Keratinocyte (primary cell): ENCODE data around the gene HOXD11. TPM values are rescaled to one million over a fixed set of nuclear protein-coding genes. Genes with fewer than 3 reads are reported as not detected.

Source experiments
- DNase-seq: peaks from one replicate; pipeline ENCODE4 v3.0.0-alpha.2; 2011; ENCODE audit warnings: low read depth, missing footprints, low spot score
- FAIRE-seq: peaks from 2 replicates; lab custom pipeline; 2011; peaks lifted over from hg19 to GRCh38; lab: Jason Lieb, UNC
- H2AFZ ChIP-seq: 2 replicates; pipeline ENCODE4 v1.6.0; 2012; ENCODE audit warnings: low read length, control low read depth, inconsistent platforms; ENCODE audit not compliant: control insufficient read depth
- H3K27ac ChIP-seq: 2 replicates; pipeline ENCODE4 v1.5.1; 2011; ENCODE audit warnings: low read length; ENCODE audit not compliant: control insufficient read depth, insufficient read depth
- H3K27me3 ChIP-seq: 3 replicates; pipeline ENCODE4 v1.6.0; 2011; ENCODE audit warnings: low read length; ENCODE audit not compliant: control insufficient read depth, insufficient read depth; ENCODE audit errors: extremely low read depth
- H3K36me3 ChIP-seq, 2 experiments: 2 replicates in 1 of 2; 3 replicates in 1 of 2; pipeline ENCODE4 v1.5.1; 2011; ENCODE audit warnings: low read length in 2 of 2, mild to moderate bottlenecking in 1 of 2; ENCODE audit not compliant: control insufficient read depth in 2 of 2, insufficient read depth in 2 of 2; ENCODE audit errors: extremely low read depth in 1 of 2
- H3K4me1 ChIP-seq: 3 replicates; pipeline ENCODE4 v1.5.1; 2011; ENCODE audit warnings: low read length; ENCODE audit not compliant: control insufficient read depth, insufficient read depth; ENCODE audit errors: extremely low read depth
- H3K4me2 ChIP-seq: 3 replicates; pipeline ENCODE4 v1.6.0; 2011; ENCODE audit warnings: low read depth, low read length; ENCODE audit not compliant: control insufficient read depth, insufficient read depth; ENCODE audit errors: extremely low read depth
- H3K4me3 ChIP-seq, 3 experiments: fragments of 200-600 bp in 1 of 3; sonication (generic) in 1 of 3; 2 replicates in 2 of 3; 3 replicates in 1 of 3; pipeline ENCODE4 v1.5.1; 2011 to 2016; ENCODE audit warnings: low read length in 3 of 3, mild to moderate bottlenecking in 3 of 3, control low read depth in 2 of 3, inconsistent platforms in 1 of 3, low read depth in 1 of 3, mixed read lengths in 1 of 3, mixed run types in 1 of 3, moderate library complexity in 1 of 3; ENCODE audit not compliant: control insufficient read depth in 2 of 3, insufficient read depth in 2 of 3; ENCODE audit errors: extremely low read depth in 1 of 3
- H3K79me2 ChIP-seq: 2 replicates; pipeline ENCODE4 v1.6.0; 2012; ENCODE audit warnings: low read length; ENCODE audit not compliant: control insufficient read depth, insufficient read depth
- H3K9ac ChIP-seq: 3 replicates; pipeline ENCODE4 v1.6.0; 2011; ENCODE audit warnings: low read length; ENCODE audit not compliant: control insufficient read depth, insufficient read depth; ENCODE audit errors: extremely low read depth
- H3K9me1 ChIP-seq: 3 replicates; pipeline ENCODE4 v1.6.0; 2011; ENCODE audit warnings: low read length; ENCODE audit not compliant: control insufficient read depth, insufficient read depth; ENCODE audit errors: extremely low read depth
- H3K9me3 ChIP-seq: 2 replicates; pipeline ENCODE4 v1.5.1; 2012; ENCODE audit warnings: low read depth, low read length; ENCODE audit not compliant: control insufficient read depth
- H4K20me1 ChIP-seq: 3 replicates; pipeline ENCODE4 v1.6.0; 2011; ENCODE audit warnings: low read length; ENCODE audit not compliant: control insufficient read depth, insufficient read depth; ENCODE audit errors: extremely low read depth
- EZH2 ChIP-seq: IDR thresholded peaks from one replicate; pipeline ENCODE4 v1.6.1; 2012; ENCODE audit warnings: inconsistent platforms, mild to moderate bottlenecking, low read length, moderate library complexity
- dilution Hi-C: fragments of 300-500 bp; cut with MboI; formaldehyde crosslinking; loops from one replicate; pipeline ENCODE4 v1.7.0; 2020; ENCODE audit warnings: low sequenced_read_pairs; ENCODE audit not compliant: extremely low pct_ligation_motif_present
- polyA plus RNA-seq, 5 experiments: library from polyadenylated mRNA; depleted of rRNA in 3 of 5; stranded (reverse) in 3 of 5; stranded (forward) in 1 of 5; unstranded in 1 of 5; fragments of >200 nt; gene quantifications; 1 replicate in 1 of 5; 2 replicates in 3 of 5; 3 replicates in 1 of 5; pipeline versions ENCODE4 v1.2.1 to v1.2.3, GENCODE V29; 2011 to 2012; ENCODE audit warnings: missing spikeins in 2 of 5, low read depth in 1 of 5, low replicate concordance in 1 of 5
- TF ChIP-seq, protein P1 (sequence below), 3 experiments: IDR thresholded peaks in 1 of 3; conservative IDR thresholded peaks in 1 of 3; optimal IDR thresholded peaks in 1 of 3; 2 replicates in 2 of 3; 3 replicates in 1 of 3; pipeline versions ENCODE3 to v1.5.1; 2011; ENCODE audit warnings: low read length in 3 of 3, mild to moderate bottlenecking in 3 of 3, moderate library complexity in 2 of 3, control low read depth in 1 of 3, inconsistent platforms in 1 of 3; ENCODE audit not compliant: insufficient read depth in 2 of 3; ENCODE audit errors: extremely low read depth in 1 of 3

HOXD11 gene
- polyA plus RNA-seq, 1 donor (not counting 4 experiments of a cell fraction or from before 2014, with no cell fraction given) = not detected

DNA sequence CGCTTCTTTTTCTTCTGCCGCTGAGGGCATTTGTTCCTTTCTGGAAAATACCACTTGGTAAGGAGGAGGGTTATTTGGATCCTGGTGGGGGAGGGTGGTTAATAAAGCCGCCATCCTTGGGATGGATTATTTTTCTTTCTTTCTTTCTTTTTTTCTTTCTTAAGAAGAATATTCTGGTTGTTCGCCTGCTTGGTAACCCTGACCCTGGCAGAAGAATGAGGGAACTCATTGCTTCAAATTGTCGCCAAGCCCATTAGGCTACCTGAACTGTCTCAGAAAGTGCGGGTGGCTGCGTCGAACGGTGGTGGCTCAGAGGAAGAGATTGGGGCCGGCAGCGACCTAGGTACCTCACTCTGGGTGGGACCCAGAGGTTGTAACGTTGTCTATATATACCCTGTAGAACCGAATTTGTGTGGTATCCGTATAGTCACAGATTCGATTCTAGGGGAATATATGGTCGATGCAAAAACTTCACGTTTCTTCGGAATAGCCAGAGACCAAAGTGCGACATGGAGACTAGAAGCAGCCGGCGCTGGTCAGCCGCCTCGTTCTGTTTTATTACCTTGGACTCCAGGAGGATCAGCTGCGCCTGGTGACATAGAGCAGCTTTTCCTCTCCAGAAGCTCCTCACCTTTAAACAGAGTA, 43.0 kb downstream of the HOXD11 start:
- no peaks in the 10 kb centered on the region for H3K36me3 ChIP-seq
- no peak overlapping the region for H3K9ac ChIP-seq
- FAIRE-seq = no peak
- H3K9me1 ChIP-seq = no peaks in the 10 kb centered on the region
- no peak overlapping the region for H3K27ac ChIP-seq
- no peaks in the 10 kb centered on the region for H3K4me1 ChIP-seq
- no peaks in the 10 kb centered on the region for H4K20me1 ChIP-seq
- no peaks in the 10 kb centered on the region for H3K9me3 ChIP-seq
- no peak overlapping the region for H2AFZ ChIP-seq
- dilution Hi-C loops = loop anchor here (25.0 kb wide), 1 partner anchor 487 kb away; no protein-coding TSS in a partner anchor
- H3K79me2 ChIP-seq = no peaks in the 10 kb centered on the region
- TF ChIP-seq, protein P1, sequence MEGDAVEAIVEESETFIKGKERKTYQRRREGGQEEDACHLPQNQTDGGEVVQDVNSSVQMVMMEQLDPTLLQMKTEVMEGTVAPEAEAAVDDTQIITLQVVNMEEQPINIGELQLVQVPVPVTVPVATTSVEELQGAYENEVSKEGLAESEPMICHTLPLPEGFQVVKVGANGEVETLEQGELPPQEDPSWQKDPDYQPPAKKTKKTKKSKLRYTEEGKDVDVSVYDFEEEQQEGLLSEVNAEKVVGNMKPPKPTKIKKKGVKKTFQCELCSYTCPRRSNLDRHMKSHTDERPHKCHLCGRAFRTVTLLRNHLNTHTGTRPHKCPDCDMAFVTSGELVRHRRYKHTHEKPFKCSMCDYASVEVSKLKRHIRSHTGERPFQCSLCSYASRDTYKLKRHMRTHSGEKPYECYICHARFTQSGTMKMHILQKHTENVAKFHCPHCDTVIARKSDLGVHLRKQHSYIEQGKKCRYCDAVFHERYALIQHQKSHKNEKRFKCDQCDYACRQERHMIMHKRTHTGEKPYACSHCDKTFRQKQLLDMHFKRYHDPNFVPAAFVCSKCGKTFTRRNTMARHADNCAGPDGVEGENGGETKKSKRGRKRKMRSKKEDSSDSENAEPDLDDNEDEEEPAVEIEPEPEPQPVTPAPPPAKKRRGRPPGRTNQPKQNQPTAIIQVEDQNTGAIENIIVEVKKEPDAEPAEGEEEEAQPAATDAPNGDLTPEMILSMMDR (optimal IDR thresholded peaks at IDR 0.05 in 1 of 3, IDR thresholded peaks at IDR 0.05 in 1 of 3, conservative IDR thresholded peaks at IDR 0.05 in 1 of 3; ENCODE audit: extremely low read depth in 1 of 3, insufficient read depth in 2 of 3, low read length in 3 of 3) = no peak
- TF ChIP-seq EZH2 = no peak
- DNase-seq = no peak
- H3K4me3 ChIP-seq = no peak overlapping the region
- no peak overlapping the region for H3K4me2 ChIP-seq
- H3K27me3 ChIP-seq = peaks cover 94% of the 10 kb centered on the region

DNA sequence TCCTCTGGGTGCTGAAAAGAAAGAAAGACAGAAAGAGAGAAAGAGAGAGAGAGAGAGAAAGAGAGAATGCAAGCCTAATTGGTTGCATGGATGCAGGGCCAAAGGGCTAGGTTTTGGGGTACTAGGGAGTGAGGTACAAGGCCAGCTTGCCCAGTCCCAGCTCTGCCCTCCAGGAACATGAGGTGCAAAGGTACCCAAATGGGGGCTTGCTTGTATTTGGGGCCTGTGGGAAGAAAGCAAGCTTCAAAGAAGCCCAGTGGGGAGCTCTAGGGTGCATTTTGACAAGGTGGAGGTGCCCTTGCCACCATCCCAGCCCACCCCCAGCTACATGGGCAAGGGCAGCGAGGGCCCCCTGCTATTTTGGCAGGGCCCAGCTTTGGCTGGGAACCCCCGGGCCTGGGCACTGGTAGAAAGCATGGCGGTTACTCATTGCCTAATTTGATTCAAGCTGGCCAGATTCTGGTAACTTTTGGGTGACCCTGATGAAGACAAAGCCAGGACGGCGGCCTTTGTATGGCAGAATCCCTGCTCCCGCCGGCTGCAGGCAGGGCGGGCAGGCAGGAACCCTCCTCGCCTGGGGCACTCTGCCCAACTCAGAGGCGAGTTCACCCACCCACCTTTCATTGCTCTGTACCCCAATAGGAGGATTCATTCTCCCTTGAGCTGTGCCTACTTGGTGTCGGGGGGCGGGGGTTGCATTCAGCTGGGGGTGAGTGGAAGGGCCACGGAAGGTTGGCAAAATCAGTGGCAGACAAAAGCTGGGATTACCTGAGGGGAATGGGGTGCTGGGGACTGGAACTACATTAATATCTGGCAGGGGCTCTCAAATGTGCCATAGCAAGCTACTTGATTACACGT, 43.7 kb downstream of the HOXD11 start:
- H3K27ac ChIP-seq = no peak overlapping the region
- peaks cover 94% of the 10 kb centered on the region for H3K27me3 ChIP-seq

More for the DNA sequence above, 43.7 kb downstream of the HOXD11 start:
- Histone ChIP-seq H3K9me1 (no peaks in the 10 kb centered on the region), H3K4me2 (no peak overlapping the region), H3K9me3 (no peaks in the 10 kb centered on the region), H2AFZ (no peak overlapping the region), H3K9ac (no peak overlapping the region), H3K79me2 (no peaks in the 10 kb centered on the region), H3K36me3 (no peaks in the 10 kb centered on the region), H3K4me3 (no peak overlapping the region), H4K20me1 (no peaks in the 10 kb centered on the region), H3K4me1 (no peaks in the 10 kb centered on the region)
- dilution Hi-C loops = loop anchor here (25.0 kb wide), 1 partner anchor 486 kb away; no protein-coding TSS in a partner anchor
- DNase-seq = no peak
- TF ChIP-seq EZH2 = no peak
- TF ChIP-seq, protein P1 (optimal IDR thresholded peaks at IDR 0.05 in 1 of 3, IDR thresholded peaks at IDR 0.05 in 1 of 3, conservative IDR thresholded peaks at IDR 0.05 in 1 of 3; ENCODE audit: extremely low read depth in 1 of 3, insufficient read depth in 2 of 3, low read length in 3 of 3) = no peak
- FAIRE-seq = no peak
